Measurements from ENCODE around the gene ASCC3.

GRCh38 chr6:100881707-100882040, 545 bp upstream of the ASCC3 start:
- TF ChIP-seq CTCF (IDR thresholded peaks at IDR 0.05) (no peak), ZFX (IDR thresholded peaks at IDR 0.05; ENCODE audit: borderline replicate concordance) (no peak)

All from 22Rv1 (cell line).